ENCODE measurements around the gene KDELR3. TPM values are rescaled to one million over a fixed set of nuclear protein-coding genes. Genes with fewer than 3 reads are reported as not detected.

Gene KDELR3
- total RNA-seq, 1 experiment from 2014 or later: 33.1 TPM

GRCh38 chr22:38531251-38531938 lies 63.5 kb downstream of the KDELR3 start:
- TF ChIP-seq, protein P1, sequence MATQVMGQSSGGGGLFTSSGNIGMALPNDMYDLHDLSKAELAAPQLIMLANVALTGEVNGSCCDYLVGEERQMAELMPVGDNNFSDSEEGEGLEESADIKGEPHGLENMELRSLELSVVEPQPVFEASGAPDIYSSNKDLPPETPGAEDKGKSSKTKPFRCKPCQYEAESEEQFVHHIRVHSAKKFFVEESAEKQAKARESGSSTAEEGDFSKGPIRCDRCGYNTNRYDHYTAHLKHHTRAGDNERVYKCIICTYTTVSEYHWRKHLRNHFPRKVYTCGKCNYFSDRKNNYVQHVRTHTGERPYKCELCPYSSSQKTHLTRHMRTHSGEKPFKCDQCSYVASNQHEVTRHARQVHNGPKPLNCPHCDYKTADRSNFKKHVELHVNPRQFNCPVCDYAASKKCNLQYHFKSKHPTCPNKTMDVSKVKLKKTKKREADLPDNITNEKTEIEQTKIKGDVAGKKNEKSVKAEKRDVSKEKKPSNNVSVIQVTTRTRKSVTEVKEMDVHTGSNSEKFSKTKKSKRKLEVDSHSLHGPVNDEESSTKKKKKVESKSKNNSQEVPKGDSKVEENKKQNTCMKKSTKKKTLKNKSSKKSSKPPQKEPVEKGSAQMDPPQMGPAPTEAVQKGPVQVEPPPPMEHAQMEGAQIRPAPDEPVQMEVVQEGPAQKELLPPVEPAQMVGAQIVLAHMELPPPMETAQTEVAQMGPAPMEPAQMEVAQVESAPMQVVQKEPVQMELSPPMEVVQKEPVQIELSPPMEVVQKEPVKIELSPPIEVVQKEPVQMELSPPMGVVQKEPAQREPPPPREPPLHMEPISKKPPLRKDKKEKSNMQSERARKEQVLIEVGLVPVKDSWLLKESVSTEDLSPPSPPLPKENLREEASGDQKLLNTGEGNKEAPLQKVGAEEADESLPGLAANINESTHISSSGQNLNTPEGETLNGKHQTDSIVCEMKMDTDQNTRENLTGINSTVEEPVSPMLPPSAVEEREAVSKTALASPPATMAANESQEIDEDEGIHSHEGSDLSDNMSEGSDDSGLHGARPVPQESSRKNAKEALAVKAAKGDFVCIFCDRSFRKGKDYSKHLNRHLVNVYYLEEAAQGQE (IDR thresholded peaks at IDR 0.05; ENCODE audit: low read depth): no peak
- TF ChIP-seq ATF3 (IDR thresholded peaks at IDR 0.05) (no peak), EZH2phosphoT487 (IDR thresholded peaks at IDR 0.05; ENCODE audit: borderline replicate concordance) (no peak), POLR2A (IDR thresholded peaks at IDR 0.05; ENCODE audit: borderline replicate concordance, extremely low read depth, insufficient read depth, insufficient read length) (no peak), TCF7L2 (IDR thresholded peaks at IDR 0.05; ENCODE audit: borderline replicate concordance, extremely low read depth, insufficient read depth, insufficient read length) (no peak), SIN3A (IDR thresholded peaks at IDR 0.05; ENCODE audit: low read depth) (no peak)
- TF ChIP-seq, protein P2, sequence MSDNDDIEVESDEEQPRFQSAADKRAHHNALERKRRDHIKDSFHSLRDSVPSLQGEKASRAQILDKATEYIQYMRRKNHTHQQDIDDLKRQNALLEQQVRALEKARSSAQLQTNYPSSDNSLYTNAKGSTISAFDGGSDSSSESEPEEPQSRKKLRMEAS (IDR thresholded peaks at IDR 0.05): no peak
- Histone ChIP-seq H3K9ac (ENCODE audit: low read length) (no peak overlapping the region), H3K9me3 (ENCODE audit: control insufficient read depth in 1 of 2, insufficient read depth in 1 of 2, low read depth in 1 of 2, low read length in 2 of 2) (no peaks in the 10 kb centered on the region), H4K20me1 (ENCODE audit: insufficient read depth) (no peaks in the 10 kb centered on the region), H3K27me3 (ENCODE audit: insufficient read depth, low read length) (no peaks in the 10 kb centered on the region), H3K4me2 (ENCODE audit: low read length) (no peak overlapping the region), H3K4me1 (ENCODE audit: control insufficient read depth in 1 of 2, insufficient read depth in 2 of 2, low read length in 2 of 2) (no peaks in the 10 kb centered on the region), H3K27ac (ENCODE audit: low read depth, low read length) (no peak overlapping the region), H3K9me2 (ENCODE audit: insufficient read depth) (no peaks in the 10 kb centered on the region), H3K4me3 (replicated peaks in 1 of 2; ENCODE audit: low read depth in 1 of 2, low read length in 2 of 2) (no peak overlapping the region), H2AFZ (ENCODE audit: low read depth, low read length, poor library complexity, severe bottlenecking) (peak overlapping the region; percentile 56), H3K36me3 (ENCODE audit: control insufficient read depth in 1 of 2, insufficient read depth in 2 of 2, low read length in 2 of 2) (no peaks in the 10 kb centered on the region), H3K79me2 (ENCODE audit: insufficient read depth, low read length) (no peaks in the 10 kb centered on the region)
- CTCF ChIA-PET: interaction anchor here (1.0 kb wide), 1 partner anchor 9 kb away, joined by 3 read pairs; no protein-coding TSS in a partner anchor
- POLR2A ChIA-PET: no interaction called here
- ATAC-seq: no peak
- intact Hi-C loops (cut with micrococcal nuclease): no loop called here
- RAD21 ChIA-PET (ENCODE audit: low non-redundant PET in 1 of 2, low total read pairs in 2 of 2, uncharacterized antibody in 2 of 2, unreplicated experiment in 2 of 2): no interaction called here
- no TSS peak for BruUV-seq (replicated peaks)
- no peak for DNase-seq (ENCODE audit: low read depth, low spot score)

Other genes with a start within 250 kb of the KDELR3 start
- 66.0 TPM for gene TMEM184B, start 195.1 kb upstream of the KDELR3 start, total RNA-seq (2021; ENCODE audit: unreplicated experiment)
- gene CSNK1E, start 150.7 kb upstream of the KDELR3 start, total RNA-seq (2021; ENCODE audit: unreplicated experiment): 190 TPM
- gene KCNJ4, start 12.9 kb upstream of the KDELR3 start, total RNA-seq (2021; ENCODE audit: unreplicated experiment): not detected
- 234 TPM for gene DDX17, start 38.2 kb downstream of the KDELR3 start, total RNA-seq (2021; ENCODE audit: unreplicated experiment)
- gene DMC1, start 102.1 kb downstream of the KDELR3 start, total RNA-seq (2021; ENCODE audit: unreplicated experiment): 0.89 TPM
- gene FAM227A, start 188.3 kb downstream of the KDELR3 start, total RNA-seq (2021; ENCODE audit: unreplicated experiment): 3.9 TPM
- gene CBY1, start 188.5 kb downstream of the KDELR3 start, total RNA-seq (2021; ENCODE audit: unreplicated experiment): 27.6 TPM
- gene TOMM22, start 213.9 kb downstream of the KDELR3 start, total RNA-seq (2021; ENCODE audit: unreplicated experiment): 136 TPM
- 67.3 TPM for gene JOSD1, start 232.8 kb downstream of the KDELR3 start, total RNA-seq (2021; ENCODE audit: unreplicated experiment)
- gene GTPBP1, start 237.8 kb downstream of the KDELR3 start, total RNA-seq (2021; ENCODE audit: unreplicated experiment): 48.2 TPM

All from HCT116 (cell line).